BLaER1 (cell line): ENCODE data around the gene MSANTD1.

Experiments
- H3K27ac ChIP-seq: shearing (Covaris generic); formaldehyde crosslinking; 2 replicates; pipeline ENCODE4 v1.8.1; 2022
- H3K27me3 ChIP-seq: shearing (Covaris generic); formaldehyde crosslinking; 2 replicates; pipeline ENCODE4 v1.8.1; 2022
- H3K36me3 ChIP-seq: shearing (Covaris generic); formaldehyde crosslinking; 2 replicates; pipeline ENCODE4 v1.8.1; 2022
- H3K4me1 ChIP-seq: shearing (Covaris generic); formaldehyde crosslinking; 2 replicates; pipeline ENCODE4 v1.8.1; 2022
- H3K4me2 ChIP-seq: shearing (Covaris generic); formaldehyde crosslinking; 2 replicates; pipeline ENCODE4 v1.8.1; 2022
- H3K4me3 ChIP-seq: shearing (Covaris generic); formaldehyde crosslinking; 2 replicates; pipeline ENCODE4 v1.8.1; 2022
- H3K9ac ChIP-seq: shearing (Covaris generic); formaldehyde crosslinking; 2 replicates; pipeline ENCODE4 v1.8.1; 2022
- H3K9me3 ChIP-seq: shearing (Covaris generic); formaldehyde crosslinking; 2 replicates; pipeline ENCODE4 v1.8.1; 2022
- H4K20me1 ChIP-seq: shearing (Covaris generic); formaldehyde crosslinking; 2 replicates; pipeline ENCODE4 v1.8.1; 2022
- Cebpa-rat ChIP-seq: shearing (Covaris generic); IDR thresholded peaks from 2 replicates; pipeline ENCODE4 v1.8.1; 2022

MSANTD1 gene

GRCh38 chr4:3269105-3269927 is 20.4 kb downstream of the MSANTD1 start:
- Histone ChIP-seq H3K9me3 (0 out of 2 replicates have a peak, but pooled peaks cover 4% of the 10 kb centered on the region), H3K9ac (no peak overlapping the region), H4K20me1 (no peaks in the 10 kb centered on the region), H3K4me2 (no peak overlapping the region), H3K27ac (peak overlapping the region; percentile 13; the same call in 1 of the 2 replicates), H3K36me3 (no peaks in the 10 kb centered on the region), H3K27me3 (no peaks in the 10 kb centered on the region), H3K4me3 (no peak overlapping the region), H3K4me1 (peaks cover 20% of the 10 kb centered on the region)
- TF ChIP-seq Cebpa-rat = no peak

GRCh38 chr4:3269991-3270611 is 21.1 kb downstream of the MSANTD1 start:
- Histone ChIP-seq H3K9me3 (0 out of 2 replicates have a peak, but pooled peaks cover 4% of the 10 kb centered on the region), H3K27ac (no peak overlapping the region), H3K4me2 (no peak overlapping the region), H3K36me3 (no peaks in the 10 kb centered on the region), H3K27me3 (no peaks in the 10 kb centered on the region), H3K9ac (no peak overlapping the region), H3K4me1 (peaks cover 20% of the 10 kb centered on the region), H3K4me3 (no peak overlapping the region), H4K20me1 (no peaks in the 10 kb centered on the region)
- no peak for TF ChIP-seq Cebpa-rat

- no peak overlapping the region for H3K4me3 ChIP-seq
- peaks cover 20% of the 10 kb centered on the region for H3K4me1 ChIP-seq
- no peak overlapping the region for H3K27ac ChIP-seq
- H3K36me3 ChIP-seq = no peaks in the 10 kb centered on the region
- no peak for TF ChIP-seq Cebpa-rat
- no peaks in the 10 kb centered on the region for H3K27me3 ChIP-seq
- no peaks in the 10 kb centered on the region for H4K20me1 ChIP-seq
- H3K9ac ChIP-seq = no peak overlapping the region
- 0 out of 2 replicates have a peak, but pooled peaks cover 4% of the 10 kb centered on the region for H3K9me3 ChIP-seq
- H3K4me2 ChIP-seq = no peak overlapping the region
These were observed 22.2 kb downstream of the MSANTD1 start for GRCh38 chr4:3271131-3271530.

GRCh38 chr4:3276986-3277385 is 28.0 kb downstream of the MSANTD1 start:
- H3K9ac ChIP-seq = no peak overlapping the region
- no peaks in the 10 kb centered on the region for H3K36me3 ChIP-seq
- H3K27me3 ChIP-seq = no peaks in the 10 kb centered on the region
- no peak overlapping the region for H3K4me2 ChIP-seq
- H4K20me1 ChIP-seq = no peaks in the 10 kb centered on the region
- no peak overlapping the region for H3K4me3 ChIP-seq
- H3K4me1 ChIP-seq = peaks cover 5% of the 10 kb centered on the region
- peaks cover 31% of the 10 kb centered on the region for H3K9me3 ChIP-seq
- no peak overlapping the region for H3K27ac ChIP-seq
- no peak for TF ChIP-seq Cebpa-rat

- H3K9me3 ChIP-seq = peaks cover 38% of the 10 kb centered on the region
- no peaks in the 10 kb centered on the region for H3K27me3 ChIP-seq
- no peak overlapping the region for H3K4me2 ChIP-seq
- TF ChIP-seq Cebpa-rat = no peak
- no peak overlapping the region for H3K4me3 ChIP-seq
- H3K36me3 ChIP-seq = no peaks in the 10 kb centered on the region
- peaks cover 14% of the 10 kb centered on the region for H3K4me1 ChIP-seq
- no peak overlapping the region for H3K9ac ChIP-seq
- H4K20me1 ChIP-seq = no peaks in the 10 kb centered on the region
- H3K27ac ChIP-seq = no peak overlapping the region
These were observed 31.5 kb downstream of the MSANTD1 start for GRCh38 chr4:3280466-3280865.

- TF ChIP-seq Cebpa-rat = no peak
- H3K4me2 ChIP-seq = no peak overlapping the region
- peaks cover 44% of the 10 kb centered on the region for H3K4me1 ChIP-seq
- peaks cover 36% of the 10 kb centered on the region for H3K9me3 ChIP-seq
- no peaks in the 10 kb centered on the region for H3K36me3 ChIP-seq
- no peaks in the 10 kb centered on the region for H3K27me3 ChIP-seq
- no peak overlapping the region for H3K9ac ChIP-seq
- no peak overlapping the region for H3K4me3 ChIP-seq
- no peaks in the 10 kb centered on the region for H4K20me1 ChIP-seq
- no peak overlapping the region for H3K27ac ChIP-seq
These were observed 34.5 kb downstream of the MSANTD1 start for GRCh38 chr4:3283483-3283882.

GRCh38 chr4:3283916-3284315 is 35.0 kb downstream of the MSANTD1 start:
- TF ChIP-seq Cebpa-rat = no peak
- H3K27me3 ChIP-seq = no peaks in the 10 kb centered on the region
- no peak overlapping the region for H3K4me2 ChIP-seq
- peaks cover 48% of the 10 kb centered on the region for H3K4me1 ChIP-seq
- no peak overlapping the region for H3K4me3 ChIP-seq
- no peak overlapping the region for H3K9ac ChIP-seq
- no peaks in the 10 kb centered on the region for H3K36me3 ChIP-seq
- no peaks in the 10 kb centered on the region for H4K20me1 ChIP-seq
- H3K27ac ChIP-seq = no peak overlapping the region
- peaks cover 32% of the 10 kb centered on the region for H3K9me3 ChIP-seq

- Histone ChIP-seq H3K4me1 (peaks cover 59% of the 10 kb centered on the region), H3K9me3 (peaks cover 26% of the 10 kb centered on the region), H3K36me3 (no peaks in the 10 kb centered on the region), H3K4me3 (peak overlapping the region; percentile 64), H3K27ac (peak overlapping the region; percentile 89), H3K4me2 (peak overlapping the region; percentile 98), H3K9ac (peak overlapping the region; percentile 78), H4K20me1 (no peaks in the 10 kb centered on the region), H3K27me3 (no peaks in the 10 kb centered on the region)
- TF ChIP-seq Cebpa-rat = no peak
These were observed 36.0 kb downstream of the MSANTD1 start for GRCh38 chr4:3284734-3285557.

GRCh38 chr4:3285558-3286334 is 36.8 kb downstream of the MSANTD1 start:
- Histone ChIP-seq H3K4me1 (peaks cover 67% of the 10 kb centered on the region), H3K9ac (peak overlapping the region; percentile 78), H3K36me3 (no peaks in the 10 kb centered on the region), H3K27ac (peak overlapping the region; percentile 89), H3K9me3 (peaks cover 24% of the 10 kb centered on the region), H3K4me2 (peak overlapping the region; percentile 98), H3K4me3 (peak overlapping the region; percentile 64), H4K20me1 (0 out of 2 replicates have a peak, but pooled peaks cover 5% of the 10 kb centered on the region), H3K27me3 (no peaks in the 10 kb centered on the region)
- no peak for TF ChIP-seq Cebpa-rat
